NCI-H2196 treated with DMSO at 0.1 percent for 48 hours (cell line): ENCODE results near the gene PSMD3.
"Not testable (repeated sequence)": the region's sequence is repeated elsewhere in the genome, so short reads cannot be mapped to it uniquely, and the experiment has no call there.

Source experiments
- DNase-seq: peaks from one replicate; lab custom pipeline; 2025; ENCODE audit not compliant: unreplicated experiment; lab: John Stamatoyannopoulos, UW

PSMD3 gene

GRCh38 chr17:39995438-39995837 lies 14.8 kb downstream of the PSMD3 start:
- DNase-seq, result no peak

DNA sequence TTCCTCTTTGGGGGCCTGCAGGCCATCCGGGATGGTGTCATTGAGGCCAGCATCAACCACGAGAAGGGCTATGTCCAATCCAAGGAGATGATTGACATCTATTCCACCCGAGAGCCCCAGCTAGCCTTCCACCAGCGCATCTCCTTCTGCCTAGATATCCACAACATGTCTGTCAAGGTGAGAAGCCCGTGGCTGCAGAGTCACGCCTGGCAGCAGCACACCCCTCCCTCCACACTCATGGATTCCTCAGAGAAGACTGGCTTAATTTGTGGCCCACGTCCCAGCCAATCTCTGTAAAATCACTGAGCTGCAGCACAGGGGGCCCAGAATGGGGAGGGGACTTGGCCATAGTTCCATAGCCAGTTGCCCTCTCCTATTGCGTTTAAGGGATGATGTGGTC lies 15.6 kb downstream of the PSMD3 start:
- DNase-seq, result no peak

- no peak for DNase-seq
Observed at GRCh38 chr17:39996800-39997199, 16.2 kb downstream of the PSMD3 start.

DNA sequence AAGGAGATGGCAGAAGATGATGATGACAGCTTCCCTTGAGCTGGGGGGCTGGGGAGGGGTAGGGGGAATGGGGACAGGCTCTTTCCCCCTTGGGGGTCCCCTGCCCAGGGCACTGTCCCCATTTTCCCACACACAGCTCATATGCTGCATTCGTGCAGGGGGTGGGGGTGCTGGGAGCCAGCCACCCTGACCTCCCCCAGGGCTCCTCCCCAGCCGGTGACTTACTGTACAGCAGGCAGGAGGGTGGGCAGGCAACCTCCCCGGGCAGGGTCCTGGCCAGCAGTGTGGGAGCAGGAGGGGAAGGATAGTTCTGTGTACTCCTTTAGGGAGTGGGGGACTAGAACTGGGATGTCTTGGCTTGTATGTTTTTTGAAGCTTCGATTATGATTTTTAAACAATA lies 16.9 kb downstream of the PSMD3 start:
- DNase-seq, result no peak

DNA sequence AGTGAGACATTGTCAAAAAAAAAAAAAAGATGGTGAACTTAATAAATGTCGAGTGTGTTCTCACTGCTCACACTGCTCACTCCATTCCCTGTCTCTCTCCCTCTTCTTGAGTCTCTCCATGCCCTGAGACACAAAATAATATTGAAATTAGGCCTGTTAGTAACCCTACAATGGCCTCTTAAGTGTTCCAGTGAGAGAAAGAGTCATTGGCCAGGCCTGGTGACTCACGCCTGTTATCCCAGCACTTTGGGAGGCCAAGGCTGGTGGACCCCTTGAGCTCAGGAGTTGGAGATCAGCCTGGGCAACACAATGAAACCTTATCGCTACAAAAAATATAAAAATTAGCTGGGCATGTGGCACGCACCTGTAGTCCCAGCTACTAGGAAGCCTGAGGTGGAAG lies 18.5 kb downstream of the PSMD3 start:
- no peak for DNase-seq

- DNase-seq, result no peak
Observed at GRCh38 chr17:40000161-40000560, 19.6 kb downstream of the PSMD3 start.

- not testable (repeated sequence) for DNase-seq
Observed at GRCh38 chr17:40001335-40001734, 20.7 kb downstream of the PSMD3 start.

- DNase-seq, result no peak
Observed at GRCh38 chr17:40004072-40004471, 23.5 kb downstream of the PSMD3 start.

DNA sequence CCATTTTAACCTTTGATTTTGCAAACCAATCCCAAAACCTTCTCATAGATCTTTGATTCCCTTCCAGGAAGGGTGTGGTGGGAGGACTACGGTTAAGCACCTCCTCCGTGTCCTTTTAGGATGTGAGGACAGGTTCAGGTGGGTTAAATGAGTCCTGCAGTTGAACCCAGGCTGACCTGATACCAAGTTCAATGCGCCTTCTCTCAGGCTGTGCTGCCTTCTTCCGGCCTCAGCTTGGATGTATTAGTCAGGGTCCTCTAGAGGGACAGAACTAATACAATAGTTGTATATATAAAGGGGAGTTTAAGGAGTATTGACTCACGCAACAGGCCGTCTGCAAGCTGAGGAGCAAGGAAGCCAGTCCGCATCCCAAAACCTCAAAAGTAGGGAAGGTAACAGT lies 24.1 kb downstream of the PSMD3 start:
- DNase-seq, result no peak

DNA sequence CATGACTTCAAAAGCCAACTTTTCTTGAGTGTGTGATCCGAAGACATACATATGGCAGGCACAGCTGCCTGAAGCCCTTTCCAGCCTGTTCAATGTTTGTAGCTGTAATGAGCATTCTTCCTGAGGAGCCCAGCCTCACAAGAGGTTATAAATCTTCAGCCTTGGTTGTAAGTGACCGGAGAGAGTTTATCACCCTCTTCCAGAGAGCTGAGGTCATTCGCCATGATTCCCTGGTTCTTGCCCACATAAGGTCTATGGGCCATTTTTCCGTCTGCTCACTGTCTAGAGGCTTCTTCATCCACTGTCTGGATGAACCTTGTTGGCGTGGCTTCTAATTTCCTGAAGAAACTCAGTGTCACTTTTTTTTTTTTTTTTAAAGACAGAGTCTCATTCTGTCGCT lies 24.9 kb downstream of the PSMD3 start:
- DNase-seq, result no peak

DNA sequence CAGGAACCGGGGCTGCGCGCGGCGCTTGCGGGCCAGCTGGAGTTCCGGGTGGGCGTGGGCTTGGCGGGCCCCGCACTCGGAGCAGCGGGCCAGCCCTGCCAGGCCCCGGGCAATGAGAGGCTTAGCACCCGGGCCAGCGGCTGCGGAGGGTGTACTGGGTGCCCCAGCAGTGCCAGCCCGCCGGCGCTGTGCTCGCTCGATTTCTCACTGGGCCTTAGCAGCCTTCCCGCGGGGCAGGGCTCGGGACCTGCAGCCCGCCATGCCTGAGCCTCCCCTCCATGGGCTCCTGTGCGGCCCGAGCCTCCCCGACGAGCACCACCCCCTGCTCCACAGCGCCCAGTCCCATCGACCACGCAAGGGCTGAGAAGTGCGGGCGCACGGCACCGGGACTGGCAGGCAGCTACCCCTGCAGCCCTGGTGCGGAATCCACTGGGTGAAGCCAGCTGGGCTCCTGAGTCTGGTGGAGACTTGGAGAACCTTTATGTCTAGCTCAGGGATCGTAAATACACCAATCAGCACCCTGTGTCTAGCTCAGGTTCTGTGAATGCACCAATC lies 30.4 kb downstream of the PSMD3 start:
- not testable (repeated sequence) for DNase-seq

GRCh38 chr17:40012017-40012647 lies 31.5 kb downstream of the PSMD3 start:
- not testable (repeated sequence) for DNase-seq

GRCh38 chr17:40014375-40014980 lies 33.9 kb downstream of the PSMD3 start:
- no peak for DNase-seq

- no peak for DNase-seq
Observed at GRCh38 chr17:40015005-40015997, 34.7 kb downstream of the PSMD3 start, which contains the start of gene CSF3. TSS of gene CSF3 (plus strand) at chr17:40015440. CDS start at chr17:40015475, 35 bp downstream.

- DNase-seq, result no peak
Observed at GRCh38 chr17:40015998-40016985, 35.7 kb downstream of the PSMD3 start.

DNA sequence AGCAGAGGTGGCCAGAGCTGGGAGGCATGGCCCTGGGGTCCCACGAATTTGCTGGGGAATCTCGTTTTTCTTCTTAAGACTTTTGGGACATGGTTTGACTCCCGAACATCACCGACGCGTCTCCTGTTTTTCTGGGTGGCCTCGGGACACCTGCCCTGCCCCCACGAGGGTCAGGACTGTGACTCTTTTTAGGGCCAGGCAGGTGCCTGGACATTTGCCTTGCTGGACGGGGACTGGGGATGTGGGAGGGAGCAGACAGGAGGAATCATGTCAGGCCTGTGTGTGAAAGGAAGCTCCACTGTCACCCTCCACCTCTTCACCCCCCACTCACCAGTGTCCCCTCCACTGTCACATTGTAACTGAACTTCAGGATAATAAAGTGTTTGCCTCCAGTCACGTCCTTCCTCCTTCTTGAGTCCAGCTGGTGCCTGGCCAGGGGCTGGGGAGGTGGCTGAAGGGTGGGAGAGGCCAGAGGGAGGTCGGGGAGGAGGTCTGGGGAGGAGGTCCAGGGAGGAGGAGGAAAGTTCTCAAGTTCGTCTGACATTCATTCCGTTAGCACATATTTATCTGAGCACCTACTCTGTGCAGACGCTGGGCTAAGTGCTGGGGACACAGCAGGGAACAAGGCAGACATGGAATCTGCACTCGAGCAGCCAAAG lies 36.9 kb downstream of the PSMD3 start:
- DNase-seq, result no peak

GRCh38 chr17:40018211-40019121 lies 37.9 kb downstream of the PSMD3 start:
- DNase-seq, result no peak

DNA sequence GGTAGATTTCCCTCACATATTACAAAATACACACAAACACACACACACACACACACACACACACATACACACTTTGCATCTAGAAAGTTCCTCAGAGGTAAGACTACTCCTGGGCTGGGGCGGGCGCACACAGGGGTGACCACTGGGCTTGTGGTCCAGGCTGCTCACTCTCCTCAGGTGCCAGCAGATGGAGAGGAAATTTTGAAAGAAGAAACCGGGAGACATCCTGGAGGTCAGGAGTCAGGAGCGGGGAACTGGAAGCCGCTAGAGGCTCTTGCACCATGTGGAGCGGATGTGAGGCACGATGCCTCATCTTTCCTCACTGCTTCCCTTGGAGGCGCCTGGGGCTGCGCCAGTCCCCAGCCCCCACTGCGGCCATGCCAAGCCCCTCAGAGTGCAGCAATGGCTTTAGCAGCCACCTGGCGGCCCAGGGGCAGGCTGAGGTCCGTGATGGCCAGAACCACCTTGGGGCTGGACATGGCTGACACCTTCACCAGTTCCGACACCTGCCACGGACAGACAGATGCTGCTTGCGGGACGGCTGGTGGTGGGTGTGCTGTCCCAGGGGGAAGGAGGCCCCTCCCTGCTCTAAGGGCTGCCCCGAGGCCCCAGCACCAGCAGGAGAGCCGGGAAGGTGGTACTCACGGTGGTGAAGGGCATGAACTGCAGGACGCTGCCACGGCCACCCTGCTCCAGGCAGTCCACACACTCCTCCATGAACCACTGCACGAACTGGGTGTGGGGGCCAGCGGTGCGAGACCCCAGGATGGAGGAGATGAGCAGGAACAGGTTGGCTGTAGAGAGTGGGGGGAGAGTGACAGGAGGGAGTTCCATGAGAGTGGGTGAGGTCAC lies 38.8 kb downstream of the PSMD3 start:
- no peak for DNase-seq
